Left ventricle myocardium inferior (tissue), 1 donor: ENCODE data around the gene KCNJ15. TPM values are rescaled to one million over a fixed set of nuclear protein-coding genes. Genes with fewer than 3 reads are reported as not detected.

Source experiments
- DNase-seq: peaks from one replicate; pipeline ENCODE4 v3.0.0-alpha.2; 2020
- H3K27ac ChIP-seq: fragments of 200-600 bp; replicated peaks from 2 replicates; pipeline ENCODE4 v1.8.0; 2021
- H3K27me3 ChIP-seq: fragments of 200-600 bp; 2 replicates; pipeline ENCODE4 v1.8.0; 2021; ENCODE audit warnings: low read depth
- H3K36me3 ChIP-seq: fragments of 200-600 bp; 2 replicates; pipeline ENCODE4 v1.8.0; 2021
- H3K4me1 ChIP-seq: fragments of 200-600 bp; 2 replicates; pipeline ENCODE4 v1.8.0; 2021
- H3K4me3 ChIP-seq: fragments of 200-600 bp; 2 replicates; pipeline ENCODE4 v1.8.0; 2021; ENCODE audit warnings: mild to moderate bottlenecking, moderate library complexity
- H3K9me3 ChIP-seq: fragments of 200-600 bp; replicated peaks from 2 replicates; pipeline ENCODE4 v1.8.0; 2021
- CTCF ChIP-seq: fragments of 200-600 bp; IDR thresholded peaks from 2 replicates; pipeline ENCODE4 v1.8.0; 2021; ENCODE audit warnings: antibody characterized with exemption, mild to moderate bottlenecking, borderline replicate concordance
- intact Hi-C: fragments of 100-400 bp; cut with micrococcal nuclease; formaldehyde crosslinking; loops from one replicate; pipeline ENCODE4 v1.11.0; 2022
- total RNA-seq: library from RNA; stranded (reverse); fragmentation: NEBNext Ultra II Directional; extraction: Animal tissue kit (Norgen Biotek cat#: 25700); gene quantifications from one replicate; pipeline ENCODE4 v1.2.1, GENCODE V29; 2021
- donor health status: DM: no; HTN: yes; CAD: no; lungs with severe emphysema.

Gene KCNJ15
- total RNA-seq, 1 donor from 2014 or later: 0.30 TPM

GRCh38 chr21:38334866-38335265 lies 78.1 kb downstream of the KCNJ15 start:
- intact Hi-C loops: no loop called here
- Histone ChIP-seq H3K4me1 (no peaks in the 10 kb centered on the region), H3K36me3 (no peaks in the 10 kb centered on the region), H3K4me3 (no peak overlapping the region), H3K27me3 (no peaks in the 10 kb centered on the region), H3K27ac (no peak overlapping the region), H3K9me3 (no peaks in the 10 kb centered on the region)
- no peak for DNase-seq
- no peak for TF ChIP-seq CTCF

GRCh38 chr21:38337793-38338192 lies 81.0 kb downstream of the KCNJ15 start:
- peaks cover 4% of the 10 kb centered on the region for H3K4me1 ChIP-seq
- intact Hi-C loops: no loop called here
- no peak overlapping the region for H3K27ac ChIP-seq
- no peak for DNase-seq
- H3K36me3 ChIP-seq: no peaks in the 10 kb centered on the region
- no peak for TF ChIP-seq CTCF
- no peaks in the 10 kb centered on the region for H3K27me3 ChIP-seq
- no peaks in the 10 kb centered on the region for H3K9me3 ChIP-seq
- no peak overlapping the region for H3K4me3 ChIP-seq

DNA sequence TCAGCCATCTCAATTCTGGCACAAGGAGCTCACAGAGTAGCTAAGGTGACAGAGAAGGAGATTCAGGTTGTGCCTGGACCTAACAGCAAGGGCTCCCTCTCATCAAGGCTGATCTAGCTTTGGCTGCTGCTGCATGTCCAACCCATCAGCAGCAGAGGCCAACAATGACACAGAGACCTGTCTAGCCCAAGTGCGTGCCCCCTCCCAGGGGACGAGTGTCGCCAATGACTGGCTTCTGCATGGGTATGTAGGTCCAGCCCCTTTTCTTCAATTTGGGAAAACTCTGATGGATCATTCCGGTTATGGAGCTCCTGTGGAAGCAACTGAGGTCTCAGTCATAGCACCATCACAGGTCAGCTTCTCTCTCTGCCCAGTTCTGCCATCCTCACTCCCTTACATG lies 83.3 kb downstream of the KCNJ15 start:
- TF ChIP-seq CTCF: no peak
- Histone ChIP-seq H3K27ac (no peak overlapping the region), H3K36me3 (no peaks in the 10 kb centered on the region), H3K4me3 (no peak overlapping the region), H3K9me3 (no peaks in the 10 kb centered on the region), H3K27me3 (no peaks in the 10 kb centered on the region), H3K4me1 (peaks cover 4% of the 10 kb centered on the region)
- intact Hi-C loops: no loop called here
- no peak for DNase-seq

- intact Hi-C loops: no loop called here
- Histone ChIP-seq H3K9me3 (no peaks in the 10 kb centered on the region), H3K27ac (no peak overlapping the region), H3K27me3 (no peaks in the 10 kb centered on the region), H3K4me1 (peaks cover 4% of the 10 kb centered on the region), H3K4me3 (no peak overlapping the region), H3K36me3 (no peaks in the 10 kb centered on the region)
- TF ChIP-seq CTCF: no peak
- no peak for DNase-seq
Measured at GRCh38 chr21:38341546-38342012, 84.8 kb downstream of the KCNJ15 start.

GRCh38 chr21:38342739-38343138 lies 85.9 kb downstream of the KCNJ15 start:
- TF ChIP-seq CTCF: no peak
- Histone ChIP-seq H3K4me1 (peaks cover 4% of the 10 kb centered on the region), H3K27ac (no peak overlapping the region), H3K9me3 (no peaks in the 10 kb centered on the region), H3K4me3 (no peak overlapping the region), H3K36me3 (no peaks in the 10 kb centered on the region), H3K27me3 (no peaks in the 10 kb centered on the region)
- intact Hi-C loops: no loop called here
- DNase-seq: no peak

DNA sequence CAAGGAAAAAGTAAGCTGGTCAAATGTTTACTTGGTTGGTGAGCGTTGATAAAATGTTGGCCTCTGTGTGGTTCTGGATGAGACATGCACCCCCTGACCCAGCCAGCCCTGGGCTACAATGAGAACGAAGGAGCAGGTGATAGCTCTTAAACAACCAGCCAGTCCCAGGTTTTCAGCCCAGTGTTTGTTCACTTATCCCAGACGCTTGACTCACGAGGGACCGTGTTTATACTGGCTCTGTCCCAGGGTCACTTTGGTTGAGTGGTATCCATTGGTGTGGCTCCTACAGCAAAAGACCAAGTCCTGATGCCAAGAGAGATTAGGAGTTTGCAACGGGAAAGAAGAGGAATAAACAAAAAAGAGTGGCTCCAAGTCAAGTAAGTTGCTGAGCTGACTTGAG lies 86.9 kb downstream of the KCNJ15 start:
- no peaks in the 10 kb centered on the region for H3K27me3 ChIP-seq
- TF ChIP-seq CTCF: no peak
- H3K36me3 ChIP-seq: no peaks in the 10 kb centered on the region
- H3K27ac ChIP-seq: no peak overlapping the region
- H3K4me1 ChIP-seq: peaks cover 4% of the 10 kb centered on the region
- DNase-seq: no peak
- H3K9me3 ChIP-seq: no peaks in the 10 kb centered on the region
- no peak overlapping the region for H3K4me3 ChIP-seq
- intact Hi-C loops: no loop called here
